Tibial nerve (tissue), 3 donors: Measurements from ENCODE around the gene NFATC1.

ENCODE experiments used
- CTCF ChIP-seq, 5 experiments: fragments of 200-600 bp in 3 of 5; fragments of 450-650 bp in 2 of 5; sonication (generic) in 3 of 5; IDR thresholded peaks; one replicate each; pipeline ENCODE4 v1.5.1; 2016 to 2019; ENCODE audit warnings: antibody characterized with exemption in 5 of 5, mild to moderate bottlenecking in 3 of 5, moderate library complexity in 2 of 5
- POLR2A ChIP-seq, 2 donors: fragments of 450-650 bp; IDR thresholded peaks; one replicate each; pipeline ENCODE4 v1.6.1; 2017; ENCODE audit warnings: antibody characterized with exemption in 2 of 2, mild to moderate bottlenecking in 2 of 2, moderate library complexity in 2 of 2

GRCh38 chr18:79457239-79457638 is 61.5 kb downstream of the NFATC1 start:
- TF ChIP-seq CTCF (IDR thresholded peaks at IDR 0.05) (no peak), POLR2A (IDR thresholded peaks at IDR 0.05) (no peak)
